Activated B cell treated with CpG ODN at 0.5 μM for 24 hours (primary cell): Measurements from ENCODE around the gene BACE2. TPM values are rescaled to one million over a fixed set of nuclear protein-coding genes. Genes with fewer than 3 reads are reported as not detected.

Experiments
- ATAC-seq: fragments of 200-7000 bp; cut with Tn5 transposase; one replicate; pipeline ENCODE4 v1.10.0; 2021; ENCODE audit warnings: low read depth, mild to moderate bottlenecking, moderate library complexity
- CTCF ChIA-PET: fragments of 350-600 bp; sonication (Branson Sonifier 250); formaldehyde crosslinking; loops from one replicate; lab custom pipeline; 2021; ENCODE audit warnings: antibody characterized with exemption; lab: Charles Lee
- POLR2A ChIA-PET: fragments of 350-600 bp; sonication (Branson Sonifier 250); formaldehyde crosslinking; loops from one replicate; lab custom pipeline; 2021; ENCODE audit warnings: antibody characterized with exemption; lab: Charles Lee
- DNase-seq: peaks from one replicate; pipeline ENCODE4 v3.0.0; 2022
- H3K27ac Mint-ChIP-seq: one replicate; pipeline ENCODE4 v1.8.0; 2020; ENCODE audit warnings: mixed read lengths
- H3K27me3 Mint-ChIP-seq: one replicate; pipeline ENCODE4 v1.8.0; 2021; ENCODE audit warnings: mixed read lengths
- H3K36me3 Mint-ChIP-seq: one replicate; pipeline ENCODE4 v1.8.0; 2021; ENCODE audit warnings: low read depth, mixed read lengths
- H3K4me1 Mint-ChIP-seq: one replicate; pipeline ENCODE4 v1.8.0; 2021; ENCODE audit warnings: mixed read lengths
- H3K4me3 Mint-ChIP-seq: one replicate; pipeline ENCODE4 v1.8.0; 2020; ENCODE audit warnings: mild to moderate bottlenecking, mixed read lengths
- H3K9me3 Mint-ChIP-seq: one replicate; pipeline ENCODE4 v1.8.0; 2020; ENCODE audit warnings: mixed read lengths
- intact Hi-C: fragments of 100-400 bp; cut with micrococcal nuclease; formaldehyde crosslinking; loops from one replicate; pipeline ENCODE4 v1.15.1; 2024
- total RNA-seq: library from RNA; stranded (reverse); gene quantifications from 2 replicates; pipeline ENCODE4 v1.2.3, GENCODE V29; 2022
- TF ChIP-seq, protein P1 (sequence below): fragments of 200-600 bp; IDR thresholded peaks from one replicate; pipeline ENCODE4 v1.8.0; 2022; ENCODE audit warnings: antibody characterized with exemption, mild to moderate bottlenecking

BACE2 gene
- total RNA-seq, 1 donor from 2014 or later = 17.1 TPM

DNA sequence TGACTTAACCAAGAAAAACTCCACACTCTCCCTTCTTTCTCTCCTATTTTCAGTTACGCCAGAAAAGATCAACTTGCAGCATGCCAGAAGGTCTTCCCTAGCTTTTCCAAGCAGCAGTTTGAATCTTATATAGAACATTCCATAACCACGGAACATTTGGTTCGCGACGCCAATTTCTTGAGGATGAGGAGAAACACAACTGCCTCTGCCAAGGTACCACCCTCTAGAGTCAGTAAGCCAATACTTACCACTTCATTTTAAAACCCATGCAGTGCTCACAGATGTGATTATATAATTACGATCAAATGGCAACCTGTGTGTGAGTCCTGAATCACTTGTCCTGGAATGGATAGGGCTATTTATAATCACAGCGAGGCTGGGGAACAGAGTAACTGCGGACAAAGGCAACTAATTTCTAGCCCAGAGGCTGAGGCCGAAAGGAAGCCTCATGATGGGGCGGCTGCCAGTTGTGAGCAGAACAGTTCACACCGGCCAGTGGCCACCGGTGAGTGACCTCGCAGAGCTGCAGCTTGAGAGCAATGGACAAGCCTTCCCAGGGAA, 43.2 kb upstream of the BACE2 start:
- ATAC-seq (no peak), DNase-seq (no peak)
- H3K4me1 Mint-ChIP-seq = no peaks in the 10 kb centered on the region
- peaks cover 17% of the 10 kb centered on the region for H3K27me3 Mint-ChIP-seq
- intact Hi-C loops = loop anchor here (5.0 kb wide), 1 partner anchor 158 kb away; no protein-coding TSS in a partner anchor
- no peak overlapping the region for H3K27ac Mint-ChIP-seq
- peaks cover 6% of the 10 kb centered on the region for H3K9me3 Mint-ChIP-seq
- TF ChIP-seq, protein P1, sequence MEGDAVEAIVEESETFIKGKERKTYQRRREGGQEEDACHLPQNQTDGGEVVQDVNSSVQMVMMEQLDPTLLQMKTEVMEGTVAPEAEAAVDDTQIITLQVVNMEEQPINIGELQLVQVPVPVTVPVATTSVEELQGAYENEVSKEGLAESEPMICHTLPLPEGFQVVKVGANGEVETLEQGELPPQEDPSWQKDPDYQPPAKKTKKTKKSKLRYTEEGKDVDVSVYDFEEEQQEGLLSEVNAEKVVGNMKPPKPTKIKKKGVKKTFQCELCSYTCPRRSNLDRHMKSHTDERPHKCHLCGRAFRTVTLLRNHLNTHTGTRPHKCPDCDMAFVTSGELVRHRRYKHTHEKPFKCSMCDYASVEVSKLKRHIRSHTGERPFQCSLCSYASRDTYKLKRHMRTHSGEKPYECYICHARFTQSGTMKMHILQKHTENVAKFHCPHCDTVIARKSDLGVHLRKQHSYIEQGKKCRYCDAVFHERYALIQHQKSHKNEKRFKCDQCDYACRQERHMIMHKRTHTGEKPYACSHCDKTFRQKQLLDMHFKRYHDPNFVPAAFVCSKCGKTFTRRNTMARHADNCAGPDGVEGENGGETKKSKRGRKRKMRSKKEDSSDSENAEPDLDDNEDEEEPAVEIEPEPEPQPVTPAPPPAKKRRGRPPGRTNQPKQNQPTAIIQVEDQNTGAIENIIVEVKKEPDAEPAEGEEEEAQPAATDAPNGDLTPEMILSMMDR = no peak
- H3K4me3 Mint-ChIP-seq = no peak overlapping the region
- ChIA-PET POLR2A (no interaction called here), CTCF (interaction anchor here (4.2 kb wide), 1 partner anchor 9 kb away, joined by 14 read pairs; no protein-coding TSS in a partner anchor)
- no peaks in the 10 kb centered on the region for H3K36me3 Mint-ChIP-seq

DNA sequence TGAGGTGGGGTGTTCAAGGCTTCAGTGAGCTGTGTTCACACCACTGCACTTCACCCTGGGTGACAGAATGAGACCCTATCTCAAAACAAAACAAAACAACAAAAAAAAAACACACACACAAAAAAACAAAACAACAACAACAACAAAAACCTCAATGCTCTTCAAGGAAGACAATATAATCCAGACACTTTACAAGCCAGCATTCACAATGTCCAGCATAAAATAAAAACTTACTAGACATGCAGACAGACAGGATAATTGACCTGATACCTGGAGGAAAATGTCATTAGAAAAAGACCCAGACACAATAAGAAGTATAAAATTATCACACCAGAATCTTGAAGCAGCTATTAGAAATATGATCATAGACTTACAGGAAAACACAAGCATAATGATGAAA, 39.0 kb upstream of the BACE2 start:
- TF ChIP-seq, protein P1 = no peak
- H3K4me3 Mint-ChIP-seq = no peak overlapping the region
- peaks cover 16% of the 10 kb centered on the region for H3K27me3 Mint-ChIP-seq
- H3K36me3 Mint-ChIP-seq = no peaks in the 10 kb centered on the region
- ATAC-seq = no peak
- ChIA-PET POLR2A (no interaction called here), CTCF (no interaction called here)
- H3K4me1 Mint-ChIP-seq = peaks cover 2% of the 10 kb centered on the region
- H3K27ac Mint-ChIP-seq = no peak overlapping the region
- intact Hi-C loops = no loop called here
- H3K9me3 Mint-ChIP-seq = peaks cover 6% of the 10 kb centered on the region
- no peak for DNase-seq

DNA sequence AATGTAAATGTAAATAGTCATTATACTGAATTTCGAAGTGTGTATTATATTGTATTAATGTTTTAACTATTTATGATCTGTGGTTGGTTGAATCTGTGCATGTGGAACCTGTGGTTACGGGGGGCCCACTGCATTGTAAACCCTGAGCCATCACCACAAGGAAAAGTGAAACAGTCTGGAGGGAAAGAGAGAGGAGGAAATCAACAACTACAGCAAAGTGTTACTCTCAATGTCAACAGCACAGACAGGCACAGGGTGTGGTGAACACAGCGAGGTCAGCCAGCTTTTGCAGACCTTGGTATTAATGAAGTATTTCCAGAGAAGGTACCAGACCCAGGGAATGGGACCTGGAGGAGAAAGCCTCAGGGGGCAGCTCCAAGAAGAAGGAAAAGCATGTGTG, 37.1 kb upstream of the BACE2 start:
- DNase-seq (no peak), ATAC-seq (no peak)
- Mint-ChIP-seq H3K9me3 (peaks cover 6% of the 10 kb centered on the region), H3K36me3 (no peaks in the 10 kb centered on the region), H3K4me3 (no peak overlapping the region), H3K27ac (no peak overlapping the region), H3K4me1 (peaks cover 2% of the 10 kb centered on the region), H3K27me3 (peaks cover 28% of the 10 kb centered on the region)
- CTCF ChIA-PET = no interaction called here
- intact Hi-C loops = loop anchor here (5.0 kb wide), 1 partner anchor 989 kb away; no protein-coding TSS in a partner anchor
- TF ChIP-seq, protein P1 = no peak
- POLR2A ChIA-PET = no interaction called here

DNA sequence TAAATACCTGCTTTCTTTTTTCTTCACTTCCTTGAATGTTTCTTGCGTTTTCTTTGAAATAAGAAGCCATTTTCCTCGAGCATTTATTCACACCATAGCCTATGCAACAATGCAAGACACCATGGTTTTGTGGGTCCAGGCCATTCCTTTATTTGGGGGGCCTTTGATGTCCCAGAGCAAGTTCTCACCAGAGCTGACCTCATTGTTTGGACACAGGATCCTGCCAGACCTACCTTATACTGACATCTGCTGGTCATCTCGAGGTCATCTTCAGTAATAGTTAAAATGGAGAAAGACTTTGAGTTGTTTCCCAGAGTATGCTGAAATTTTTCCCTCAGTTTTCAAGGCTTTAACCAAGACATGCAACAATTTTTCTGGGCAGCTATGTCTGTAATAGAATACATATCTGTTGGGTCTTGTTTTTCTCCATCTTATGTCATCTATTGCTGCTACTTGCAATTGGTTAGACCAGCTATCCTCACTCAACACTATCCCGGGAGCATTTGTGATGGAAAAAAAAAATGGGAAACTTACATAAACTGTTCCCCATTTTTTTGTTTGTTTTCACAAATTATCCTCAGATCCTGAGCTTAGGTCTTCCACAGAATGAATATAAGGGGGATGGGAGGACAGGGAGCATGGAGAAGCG, 34.0 kb upstream of the BACE2 start:
- H3K4me1 Mint-ChIP-seq = peaks cover 2% of the 10 kb centered on the region
- DNase-seq (no peak), ATAC-seq (no peak)
- intact Hi-C loops = loop anchor here (5.0 kb wide), 1 partner anchor 992 kb away; no protein-coding TSS in a partner anchor
- peaks cover 25% of the 10 kb centered on the region for H3K27me3 Mint-ChIP-seq
- no peak overlapping the region for H3K4me3 Mint-ChIP-seq
- no peak overlapping the region for H3K27ac Mint-ChIP-seq
- CTCF ChIA-PET = interaction anchor here (2.7 kb wide), 1 partner anchor 10 kb away, joined by 14 read pairs; no protein-coding TSS in a partner anchor
- TF ChIP-seq, protein P1 = no peak
- H3K36me3 Mint-ChIP-seq = no peaks in the 10 kb centered on the region
- peaks cover 5% of the 10 kb centered on the region for H3K9me3 Mint-ChIP-seq
- POLR2A ChIA-PET = no interaction called here

DNA sequence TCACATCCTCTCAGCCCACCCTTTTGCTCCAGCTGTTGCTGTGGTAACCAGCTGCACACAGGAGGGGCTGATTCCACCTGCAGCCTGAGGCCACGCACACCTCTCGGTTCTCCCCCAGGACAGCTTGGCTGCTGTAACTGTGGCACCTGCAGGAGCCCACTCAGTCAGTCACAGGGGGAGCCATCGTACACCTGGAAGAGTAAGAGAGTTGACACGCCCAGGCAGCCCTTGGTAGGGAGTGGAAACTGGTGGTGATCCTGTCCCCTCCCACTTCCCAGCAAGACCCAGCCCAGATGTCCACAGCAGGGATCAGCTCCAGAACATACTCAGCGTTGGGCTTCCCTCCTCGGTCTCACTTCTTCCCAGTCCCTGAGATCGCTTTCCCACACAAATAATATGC, 32.2 kb upstream of the BACE2 start:
- ATAC-seq = no peak
- Mint-ChIP-seq H3K9me3 (no peaks in the 10 kb centered on the region), H3K4me3 (no peak overlapping the region), H3K27me3 (peaks cover 20% of the 10 kb centered on the region), H3K27ac (no peak overlapping the region), H3K36me3 (no peaks in the 10 kb centered on the region), H3K4me1 (peaks cover 2% of the 10 kb centered on the region)
- intact Hi-C loops = no loop called here
- ChIA-PET CTCF (no interaction called here), POLR2A (no interaction called here)
- TF ChIP-seq, protein P1 = no peak
- no peak for DNase-seq
